ENCODE measurements around the gene RNF145. TPM values are rescaled to one million over a fixed set of nuclear protein-coding genes. Genes with fewer than 3 reads are reported as not detected.
A peak's percentile ranks its signal among the peaks of the same experiment; 100 is the strongest.

Gene RNF145
- polyA plus RNA-seq, 3 donors, result 107 to 126 (median 118) TPM

- no peak for DNase-seq (ENCODE audit: low read depth in 3 of 3, low spot score in 2 of 3)
These were observed 10.9 kb upstream of the RNF145 start for GRCh38 chr5:159220206-159220605.

GRCh38 chr5:159218595-159219023 lies 9.3 kb upstream of the RNF145 start:
- DNase-seq (ENCODE audit: low read depth in 3 of 3, low spot score in 2 of 3), result no peak

GRCh38 chr5:159217236-159217635 lies 7.9 kb upstream of the RNF145 start:
- no peak for DNase-seq (ENCODE audit: low read depth in 3 of 3, low spot score in 2 of 3)

GRCh38 chr5:159216454-159216853 lies 7.1 kb upstream of the RNF145 start:
- no peak for DNase-seq (ENCODE audit: low read depth in 3 of 3, low spot score in 2 of 3)

- DNase-seq (ENCODE audit: low read depth in 3 of 3, low spot score in 2 of 3), result no peak
These were observed 6.5 kb upstream of the RNF145 start for GRCh38 chr5:159215886-159216285.

- DNase-seq (ENCODE audit: low read depth in 3 of 3, low spot score in 2 of 3), result no peak
These were observed 5.3 kb upstream of the RNF145 start for GRCh38 chr5:159214486-159215271.

GRCh38 chr5:159212657-159213462 lies 3.5 kb upstream of the RNF145 start:
- no peak for DNase-seq (ENCODE audit: low read depth in 3 of 3, low spot score in 2 of 3)

GRCh38 chr5:159211729-159212174 lies 2.4 kb upstream of the RNF145 start:
- no peak for DNase-seq (ENCODE audit: low read depth in 3 of 3, low spot score in 2 of 3)

GRCh38 chr5:159210846-159211245 lies 1.5 kb upstream of the RNF145 start:
- no peak for DNase-seq (ENCODE audit: low read depth in 3 of 3, low spot score in 2 of 3)

GRCh38 chr5:159210210-159210661 lies 883 bp upstream of the RNF145 start:
- DNase-seq (ENCODE audit: low read depth in 3 of 3, low spot score in 2 of 3), result no peak

- DNase-seq (ENCODE audit: low read depth in 3 of 3, low spot score in 2 of 3), result peak in 1 of 3 donors; percentile 35
These were observed 577 bp downstream of the RNF145 start for GRCh38 chr5:159208514-159209437.

- DNase-seq (ENCODE audit: low read depth in 3 of 3, low spot score in 2 of 3), result peak; percentile 54 to 62 (median 61)
These were observed 1.5 kb downstream of the RNF145 start for GRCh38 chr5:159207686-159208513.

GRCh38 chr5:159207222-159207685 lies 2.1 kb downstream of the RNF145 start:
- DNase-seq (ENCODE audit: low read depth in 3 of 3, low spot score in 2 of 3), result no peak

- no peak for DNase-seq (ENCODE audit: low read depth in 3 of 3, low spot score in 2 of 3)
These were observed 2.5 kb downstream of the RNF145 start for GRCh38 chr5:159206818-159207217.

GRCh38 chr5:159206368-159206767 lies 3.0 kb downstream of the RNF145 start:
- DNase-seq (ENCODE audit: low read depth in 3 of 3, low spot score in 2 of 3), result no peak

- no peak for DNase-seq (ENCODE audit: low read depth in 3 of 3, low spot score in 2 of 3)
These were observed 6.0 kb downstream of the RNF145 start for GRCh38 chr5:159203351-159203750.

- DNase-seq (ENCODE audit: low read depth in 3 of 3, low spot score in 2 of 3), result no peak
These were observed 7.2 kb downstream of the RNF145 start for GRCh38 chr5:159202151-159202550.

GRCh38 chr5:159199780-159200179 lies 9.6 kb downstream of the RNF145 start:
- no peak for DNase-seq (ENCODE audit: low read depth in 3 of 3, low spot score in 2 of 3)

- DNase-seq (ENCODE audit: low read depth in 3 of 3, low spot score in 2 of 3), result no peak
These were observed 10.1 kb downstream of the RNF145 start for GRCh38 chr5:159199225-159199624.

Data from right renal cortex interstitium (tissue), 3 donors.